ENCODE results near the gene UNK. TPM values are rescaled to one million over a fixed set of nuclear protein-coding genes. Genes with fewer than 3 reads are reported as not detected.
"Not testable (repeated sequence)": the region's sequence is repeated elsewhere in the genome, so short reads cannot be mapped to it uniquely, and the experiment has no call there.

The UNK gene
- polyA plus RNA-seq, 2 of the 4 experiments (the other 2 are of a cell fraction), result 27.0 to 34.5 TPM

DNA sequence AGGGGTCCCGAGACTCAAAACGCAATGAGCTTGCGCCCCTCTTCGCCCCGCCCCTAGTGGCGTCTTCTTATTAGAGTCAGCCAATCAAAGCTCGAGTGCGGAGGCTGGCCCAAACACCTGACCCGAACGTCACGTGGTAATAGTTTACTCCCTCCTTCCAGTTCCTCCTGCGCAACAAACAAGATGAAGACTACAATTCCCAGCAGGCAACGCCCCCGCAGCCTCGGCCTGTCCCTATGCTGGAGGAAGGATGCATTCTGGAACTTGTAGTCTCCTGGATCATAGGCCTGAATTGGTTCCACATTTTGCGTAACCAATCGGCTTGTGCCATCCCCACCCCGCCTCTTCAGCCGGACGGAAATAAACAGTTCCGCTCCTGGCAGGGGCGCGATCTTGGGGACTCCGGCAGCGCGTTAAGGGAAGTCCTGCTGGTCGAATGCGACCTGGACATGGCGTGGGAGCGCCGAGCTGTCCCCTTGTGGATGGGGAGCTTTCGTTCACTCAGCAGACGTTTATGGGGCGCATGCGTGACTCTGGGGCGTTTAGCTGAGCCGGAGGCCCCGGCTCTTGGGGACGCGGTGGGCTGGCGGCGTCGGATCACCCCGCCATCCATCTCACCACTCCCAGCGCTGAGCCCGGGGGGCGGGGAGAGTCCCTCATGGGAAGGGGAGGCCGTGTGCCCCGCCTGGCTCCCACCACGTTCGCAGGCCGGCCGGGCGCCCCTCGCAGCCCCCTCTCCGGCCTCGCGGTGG is 70.9 kb downstream of the UNK start, which contains the start of gene WBP2 (continued):
- TF ChIP-seq, protein P1, sequence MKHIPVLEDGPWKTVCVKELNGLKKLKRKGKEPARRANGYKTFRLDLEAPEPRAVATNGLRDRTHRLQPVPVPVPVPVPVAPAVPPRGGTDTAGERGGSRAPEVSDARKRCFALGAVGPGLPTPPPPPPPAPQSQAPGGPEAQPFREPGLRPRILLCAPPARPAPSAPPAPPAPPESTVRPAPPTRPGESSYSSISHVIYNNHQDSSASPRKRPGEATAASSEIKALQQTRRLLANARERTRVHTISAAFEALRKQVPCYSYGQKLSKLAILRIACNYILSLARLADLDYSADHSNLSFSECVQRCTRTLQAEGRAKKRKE (CRISPR knock-in tag; IDR thresholded peaks at IDR 0.05; ENCODE audit: low read depth), result no peak
- TF ChIP-seq, protein P2, sequence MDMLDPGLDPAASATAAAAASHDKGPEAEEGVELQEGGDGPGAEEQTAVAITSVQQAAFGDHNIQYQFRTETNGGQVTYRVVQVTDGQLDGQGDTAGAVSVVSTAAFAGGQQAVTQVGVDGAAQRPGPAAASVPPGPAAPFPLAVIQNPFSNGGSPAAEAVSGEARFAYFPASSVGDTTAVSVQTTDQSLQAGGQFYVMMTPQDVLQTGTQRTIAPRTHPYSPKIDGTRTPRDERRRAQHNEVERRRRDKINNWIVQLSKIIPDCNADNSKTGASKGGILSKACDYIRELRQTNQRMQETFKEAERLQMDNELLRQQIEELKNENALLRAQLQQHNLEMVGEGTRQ (IDR thresholded peaks at IDR 0.05), result peak; percentile 99
- TF ChIP-seq KDM1A (IDR thresholded peaks at IDR 0.05; ENCODE audit: low read depth) (no peak), PHF8 (IDR thresholded peaks at IDR 0.05; ENCODE audit: borderline replicate concordance, low read depth) (peak; percentile 85), CHD2 (IDR thresholded peaks at IDR 0.05; ENCODE audit: low read length, partially characterized antibody) (no peak)
- TF ChIP-seq, protein P3, sequence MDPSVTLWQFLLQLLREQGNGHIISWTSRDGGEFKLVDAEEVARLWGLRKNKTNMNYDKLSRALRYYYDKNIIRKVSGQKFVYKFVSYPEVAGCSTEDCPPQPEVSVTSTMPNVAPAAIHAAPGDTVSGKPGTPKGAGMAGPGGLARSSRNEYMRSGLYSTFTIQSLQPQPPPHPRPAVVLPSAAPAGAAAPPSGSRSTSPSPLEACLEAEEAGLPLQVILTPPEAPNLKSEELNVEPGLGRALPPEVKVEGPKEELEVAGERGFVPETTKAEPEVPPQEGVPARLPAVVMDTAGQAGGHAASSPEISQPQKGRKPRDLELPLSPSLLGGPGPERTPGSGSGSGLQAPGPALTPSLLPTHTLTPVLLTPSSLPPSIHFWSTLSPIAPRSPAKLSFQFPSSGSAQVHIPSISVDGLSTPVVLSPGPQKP (IDR thresholded peaks at IDR 0.05; ENCODE audit: low read depth, low read length), result no peak
- TF ChIP-seq, protein P4, sequence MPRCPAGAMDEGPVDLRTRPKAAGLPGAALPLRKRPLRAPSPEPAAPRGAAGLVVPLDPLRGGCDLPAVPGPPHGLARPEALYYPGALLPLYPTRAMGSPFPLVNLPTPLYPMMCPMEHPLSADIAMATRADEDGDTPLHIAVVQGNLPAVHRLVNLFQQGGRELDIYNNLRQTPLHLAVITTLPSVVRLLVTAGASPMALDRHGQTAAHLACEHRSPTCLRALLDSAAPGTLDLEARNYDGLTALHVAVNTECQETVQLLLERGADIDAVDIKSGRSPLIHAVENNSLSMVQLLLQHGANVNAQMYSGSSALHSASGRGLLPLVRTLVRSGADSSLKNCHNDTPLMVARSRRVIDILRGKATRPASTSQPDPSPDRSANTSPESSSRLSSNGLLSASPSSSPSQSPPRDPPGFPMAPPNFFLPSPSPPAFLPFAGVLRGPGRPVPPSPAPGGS (IDR thresholded peaks at IDR 0.05), result peak; percentile 93; the same call in 2 of the 3 replicates

DNA sequence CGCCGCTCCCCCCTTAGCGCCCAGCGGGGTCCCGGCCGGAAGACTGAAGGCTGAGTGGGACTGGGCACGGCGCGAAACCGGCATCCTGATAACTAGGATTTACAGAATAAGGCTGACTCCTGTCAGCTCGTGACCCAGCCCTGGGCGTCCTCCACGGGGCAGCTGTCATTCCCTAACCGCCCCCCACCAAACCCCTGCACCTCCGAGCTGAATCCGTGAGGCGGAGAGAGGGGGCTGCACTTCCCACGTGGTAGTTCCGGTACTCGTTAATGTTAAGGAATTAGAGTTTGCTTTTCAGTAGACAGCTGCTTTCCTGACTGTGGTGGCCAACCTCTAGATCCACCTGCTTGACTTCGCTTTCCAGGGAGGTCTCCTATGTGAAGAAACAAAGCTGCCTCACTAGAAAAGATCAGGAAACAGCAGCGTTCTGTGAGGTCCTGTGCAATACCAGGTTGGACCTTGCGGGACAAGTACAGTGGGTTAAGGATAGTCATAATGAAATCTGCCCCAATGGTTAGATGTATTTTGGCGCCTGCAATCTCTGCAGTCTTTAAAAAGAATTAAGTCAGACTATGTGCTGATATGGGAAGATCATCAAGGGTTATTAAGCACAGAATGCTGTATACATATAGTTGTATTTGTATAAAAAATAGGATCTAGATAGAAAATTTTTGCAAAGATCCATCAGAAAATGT is 71.6 kb downstream of the UNK start:
- WGBS (ENCODE audit: missing lambda C conversion rate), result 6% methylated on average over 22 of the region's 24 CpGs
- ATAC-seq (peak; percentile 26 to 63), DNase-seq (ENCODE audit: low read depth in 1 of 2, low spot score in 1 of 2) (peak; percentile 56 to 67), FAIRE-seq (no peak)
- Histone ChIP-seq H3K4me1 (peaks cover 19% of the 10 kb centered on the region), H3K4me3 (peak overlapping the region; percentile 58), H3K27ac (peak overlapping the region; percentile 71 to 91), H3K4me2 (peak overlapping the region; percentile 90), H3K9me3 (no peaks in the 10 kb centered on the region)
- CTCF ChIA-PET, result interaction anchor here (0.6 to 37.0 kb wide), 18 partner anchors 11 to 146 kb away, joined by 3 to 691 read pairs (median 6); partner anchors contain the start of genes GALK1, TRIM47, TRIM65 and UNC13D
- peak; percentile 54; the same call in 1 of the 2 replicates for TF ChIP-seq MYC (IDR thresholded peaks at IDR 0.05; ENCODE audit: borderline replicate concordance, low read length)
- TF ChIP-seq, protein P1 (CRISPR knock-in tag; IDR thresholded peaks at IDR 0.05; ENCODE audit: low read depth), result no peak
- TF ChIP-seq RARB (CRISPR knock-in tag; IDR thresholded peaks at IDR 0.05), result no peak
- no peak; the same call in 2 of the 3 replicates for TF ChIP-seq SMC3 (IDR thresholded peaks at IDR 0.05)
- TF ChIP-seq NR3C1 (IDR thresholded peaks at IDR 0.05), result no peak
- peak; percentile 32 to 65; a peak in 3 of 5 replicates for TF ChIP-seq RAD21 (conservative IDR thresholded peaks at IDR 0.05 in 1 of 2, IDR thresholded peaks at IDR 0.05 in 1 of 2)
- TF ChIP-seq EHF (CRISPR knock-in tag; IDR thresholded peaks at IDR 0.05), result no peak
- TF ChIP-seq, protein P5, sequence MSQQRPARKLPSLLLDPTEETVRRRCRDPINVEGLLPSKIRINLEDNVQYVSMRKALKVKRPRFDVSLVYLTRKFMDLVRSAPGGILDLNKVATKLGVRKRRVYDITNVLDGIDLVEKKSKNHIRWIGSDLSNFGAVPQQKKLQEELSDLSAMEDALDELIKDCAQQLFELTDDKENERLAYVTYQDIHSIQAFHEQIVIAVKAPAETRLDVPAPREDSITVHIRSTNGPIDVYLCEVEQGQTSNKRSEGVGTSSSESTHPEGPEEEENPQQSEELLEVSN (IDR thresholded peaks at IDR 0.05; ENCODE audit: borderline replicate concordance, low read depth), result no peak
- no peak; a peak in 1 of 5 replicates for TF ChIP-seq JUN (IDR thresholded peaks at IDR 0.05)
- TF ChIP-seq CHD4 (IDR thresholded peaks at IDR 0.05; ENCODE audit: borderline replicate concordance), result 0 out of 2 replicates have a peak, but pooled peaks have one; percentile 17
- no peak for TF ChIP-seq TFCP2L1 (CRISPR knock-in tag; IDR thresholded peaks at IDR 0.05)
- TF ChIP-seq NPAS2 (CRISPR knock-in tag; IDR thresholded peaks at IDR 0.05; ENCODE audit: borderline replicate concordance), result no peak
- TF ChIP-seq CBX2 (IDR thresholded peaks at IDR 0.05; ENCODE audit: borderline replicate concordance, low read depth), result no peak
- TF ChIP-seq MAZ (IDR thresholded peaks at IDR 0.05; ENCODE audit: borderline replicate concordance, low read depth, low read length), result no peak
- no peak for TF ChIP-seq HOXB13 (CRISPR knock-in tag; IDR thresholded peaks at IDR 0.05; ENCODE audit: low read depth)
- no peak for TF ChIP-seq GATA3 (IDR thresholded peaks at IDR 0.05; ENCODE audit: borderline replicate concordance)
- TF ChIP-seq HOXA7 (CRISPR knock-in tag; IDR thresholded peaks at IDR 0.05), result no peak
- POLR2A ChIA-PET, result interaction anchor here (0.6 to 2.8 kb wide), 18 partner anchors 9 to 844 kb away, joined by 3 to 68 read pairs (median 4); partner anchors contain the start of genes GALK1, MRPL38, MRPL58 and TRIM47

DNA sequence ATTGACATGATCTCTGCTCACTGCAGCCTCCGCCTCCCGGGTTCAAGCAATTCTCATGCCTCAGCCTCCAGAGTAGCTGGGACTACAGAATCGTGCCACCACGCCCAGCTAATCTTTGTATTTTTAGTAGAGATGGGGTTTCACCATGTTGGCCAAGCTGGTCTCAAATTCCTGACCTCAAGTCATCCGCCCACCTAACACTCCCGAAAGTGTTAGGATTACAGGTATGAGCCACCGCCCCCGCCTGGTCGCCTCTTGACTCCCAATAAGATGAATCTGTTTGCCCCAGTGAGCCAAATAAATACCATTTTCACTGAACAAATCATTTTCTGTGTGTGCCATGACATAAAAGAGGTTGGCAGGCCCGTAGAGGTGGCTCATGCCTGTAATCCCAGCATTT is 74.8 kb downstream of the UNK start:
- ChIA-PET POLR2A (interaction anchor here (1.2 to 1.6 kb wide), 2 partner anchors 18 to 79 kb away, joined by 3 read pairs; no protein-coding TSS in a partner anchor), CTCF (interaction anchor here (0.6 to 37.0 kb wide), 8 partner anchors 10 to 259 kb away, joined by 3 to 691 read pairs (median 9); partner anchors contain the start of genes TRIM47, TRIM65 and UNC13D)
- not testable (repeated sequence) for DNase-seq (ENCODE audit: low read depth in 1 of 2, low spot score in 1 of 2); H3K27ac ChIP-seq; ATAC-seq; H3K4me1 ChIP-seq; H3K4me3 ChIP-seq; H3K9me3 ChIP-seq; H3K4me2 ChIP-seq; FAIRE-seq
- 85% methylated on average over 10 of the region's 10 CpGs for WGBS (ENCODE audit: missing lambda C conversion rate)
